Measurements from ENCODE around the gene PRM3. TPM values are rescaled to one million over a fixed set of nuclear protein-coding genes. Genes with fewer than 3 reads are reported as not detected.
"Not testable (repeated sequence)": the region's sequence is repeated elsewhere in the genome, so short reads cannot be mapped to it uniquely, and the experiment has no call there.

The PRM3 gene
- total RNA-seq, 1 experiment from 2014 or later, result not detected

- CTCF ChIA-PET, result no interaction called here
- no peak overlapping the region for H3K27ac Mint-ChIP-seq (ENCODE audit: unreplicated experiment)
- intact Hi-C loops (cut with micrococcal nuclease; ENCODE audit: unreplicated experiment), result loop anchor here (5.0 kb wide), 1 partner anchor 38 kb away; the partner anchor contains the start of gene SOCS1
These were observed 22.2 kb upstream of the PRM3 start for GRCh38 chr16:11295672-11296071.

GRCh38 chr16:11292076-11292748 is 18.8 kb upstream of the PRM3 start:
- TF ChIP-seq CTCF (IDR thresholded peaks at IDR 0.05; ENCODE audit: unreplicated experiment), result no peak
- no peak overlapping the region for H3K4me3 Mint-ChIP-seq (ENCODE audit: low read depth, unreplicated experiment)
- H3K4me1 Mint-ChIP-seq (ENCODE audit: low read depth, unreplicated experiment), result peaks cover 6% of the 10 kb centered on the region
- H3K9me3 Mint-ChIP-seq (ENCODE audit: low read depth, unreplicated experiment), result no peaks in the 10 kb centered on the region
- intact Hi-C loops (cut with micrococcal nuclease; ENCODE audit: unreplicated experiment), result no loop called here
- CTCF ChIA-PET, result no interaction called here
- H3K27me3 Mint-ChIP-seq (ENCODE audit: unreplicated experiment), result peaks cover 61% of the 10 kb centered on the region
- no peaks in the 10 kb centered on the region for H3K36me3 Mint-ChIP-seq (ENCODE audit: insufficient read depth, unreplicated experiment)
- BruUV-seq (replicated peaks), result no TSS peak
- no peak for DNase-seq
- no peak overlapping the region for H3K27ac Mint-ChIP-seq (ENCODE audit: unreplicated experiment)

More at GRCh38 chr16:11295672-11296071, 22.2 kb upstream of the PRM3 start:
- peaks cover 26% of the 10 kb centered on the region for H3K27me3 Mint-ChIP-seq (ENCODE audit: unreplicated experiment)
- TF ChIP-seq CTCF (IDR thresholded peaks at IDR 0.05; ENCODE audit: unreplicated experiment), result no peak
- peaks cover 13% of the 10 kb centered on the region for H3K4me1 Mint-ChIP-seq (ENCODE audit: low read depth, unreplicated experiment)
- no peaks in the 10 kb centered on the region for H3K9me3 Mint-ChIP-seq (ENCODE audit: low read depth, unreplicated experiment)
- no peak overlapping the region for H3K4me3 Mint-ChIP-seq (ENCODE audit: low read depth, unreplicated experiment)
- DNase-seq, result no peak
- H3K36me3 Mint-ChIP-seq (ENCODE audit: insufficient read depth, unreplicated experiment), result no peaks in the 10 kb centered on the region
- BruUV-seq (replicated peaks), result no TSS peak

- H3K27me3 Mint-ChIP-seq (ENCODE audit: unreplicated experiment), result peaks cover 66% of the 10 kb centered on the region
- no peaks in the 10 kb centered on the region for H3K4me1 Mint-ChIP-seq (ENCODE audit: low read depth, unreplicated experiment)
- TF ChIP-seq CTCF (IDR thresholded peaks at IDR 0.05; ENCODE audit: unreplicated experiment), result no peak
- CTCF ChIA-PET, result no interaction called here
- H3K36me3 Mint-ChIP-seq (ENCODE audit: insufficient read depth, unreplicated experiment), result no peaks in the 10 kb centered on the region
- no peak for DNase-seq
- no peak overlapping the region for H3K27ac Mint-ChIP-seq (ENCODE audit: unreplicated experiment)
- H3K9me3 Mint-ChIP-seq (ENCODE audit: low read depth, unreplicated experiment), result no peaks in the 10 kb centered on the region
- H3K4me3 Mint-ChIP-seq (ENCODE audit: low read depth, unreplicated experiment), result no peak overlapping the region
- intact Hi-C loops (cut with micrococcal nuclease; ENCODE audit: unreplicated experiment), result no loop called here
- no TSS peak for BruUV-seq (replicated peaks)
These were observed 17.8 kb upstream of the PRM3 start for GRCh38 chr16:11291091-11291703.

GRCh38 chr16:11290102-11290893 is 16.9 kb upstream of the PRM3 start:
- BruUV-seq (replicated peaks), result no TSS peak
- Mint-ChIP-seq H3K4me3 (ENCODE audit: low read depth, unreplicated experiment) (no peak overlapping the region), H3K27ac (ENCODE audit: unreplicated experiment) (no peak overlapping the region), H3K9me3 (ENCODE audit: low read depth, unreplicated experiment) (no peaks in the 10 kb centered on the region), H3K36me3 (ENCODE audit: insufficient read depth, unreplicated experiment) (no peaks in the 10 kb centered on the region), H3K27me3 (ENCODE audit: unreplicated experiment) (peaks cover 74% of the 10 kb centered on the region), H3K4me1 (ENCODE audit: low read depth, unreplicated experiment) (no peaks in the 10 kb centered on the region)
- intact Hi-C loops (cut with micrococcal nuclease; ENCODE audit: unreplicated experiment), result no loop called here
- CTCF ChIA-PET, result no interaction called here
- DNase-seq, result no peak
- no peak for TF ChIP-seq CTCF (IDR thresholded peaks at IDR 0.05; ENCODE audit: unreplicated experiment)

GRCh38 chr16:11289696-11290095 is 16.3 kb upstream of the PRM3 start:
- CTCF ChIA-PET; intact Hi-C loops (cut with micrococcal nuclease; ENCODE audit: unreplicated experiment); H3K36me3 Mint-ChIP-seq (ENCODE audit: insufficient read depth, unreplicated experiment): not testable (repeated sequence)

More at GRCh38 chr16:11289696-11290095, 16.3 kb upstream of the PRM3 start:
- not testable (repeated sequence) for H3K9me3 Mint-ChIP-seq (ENCODE audit: low read depth, unreplicated experiment); H3K27ac Mint-ChIP-seq (ENCODE audit: unreplicated experiment); BruUV-seq (replicated peaks); DNase-seq; H3K4me3 Mint-ChIP-seq (ENCODE audit: low read depth, unreplicated experiment); H3K4me1 Mint-ChIP-seq (ENCODE audit: low read depth, unreplicated experiment)
- H3K27me3 Mint-ChIP-seq (ENCODE audit: unreplicated experiment), result peaks cover 79% of the 10 kb centered on the region

All from Calu3 (cell line).